BJ (cell line): Measurements from ENCODE around the gene NFKBIA. TPM values are rescaled to one million over a fixed set of nuclear protein-coding genes. Genes with fewer than 3 reads are reported as not detected.
"Not testable (repeated sequence)": the region's sequence is repeated elsewhere in the genome, so short reads cannot be mapped to it uniquely, and the experiment has no call there.

Source experiments
- CTCF ChIA-PET: fragments of 350-600 bp; formaldehyde crosslinking; extraction: SDS; loops from one replicate; lab custom pipeline; 2021; ENCODE audit warnings: antibody characterized with exemption, inconsistent platforms; lab: Yijun Ruan, JAX
- POLR2A ChIA-PET: fragments of 300-600 bp; sonication (Branson Sonifier 250); formaldehyde crosslinking; extraction: SDS; loops from one replicate; lab custom pipeline; 2021; ENCODE audit warnings: antibody characterized with exemption; lab: Charles Lee
- DNase-seq: peaks from one replicate; pipeline ENCODE4 v3.0.0-alpha.2; 2011; ENCODE audit warnings: low read depth
- H3K27me3 ChIP-seq: 2 replicates; pipeline ENCODE4 v1.6.0; 2011; ENCODE audit warnings: low read length; ENCODE audit not compliant: control insufficient read depth, insufficient read depth
- H3K36me3 ChIP-seq: 2 replicates; pipeline ENCODE4 v1.5.1; 2011; ENCODE audit warnings: low read length; ENCODE audit not compliant: control insufficient read depth, insufficient read depth
- H3K4me3 ChIP-seq: 2 replicates; pipeline ENCODE4 v1.5.1; 2011; ENCODE audit warnings: low read depth, mild to moderate bottlenecking, control low read depth, low read length
- CTCF ChIP-seq: IDR thresholded peaks from 2 replicates; pipeline ENCODE4 v1.5.1; 2011; ENCODE audit warnings: low read depth, mild to moderate bottlenecking, control low read depth, inconsistent platforms, low read length, moderate library complexity; ENCODE audit not compliant: insufficient read depth
- polyA plus RNA-seq: library from polyadenylated mRNA; depleted of rRNA; stranded (reverse); fragments of >200 nt; gene quantifications from 2 replicates; pipeline ENCODE4 v1.2.3, GENCODE V29; 2011

The NFKBIA gene
- polyA plus RNA-seq, 1 experiment: 73.2 TPM

- TF ChIP-seq CTCF: no peak
- no peak overlapping the region for H3K4me3 ChIP-seq
- H3K36me3 ChIP-seq: no peaks in the 10 kb centered on the region
- ChIA-PET CTCF (interaction anchor here (0.6 to 2.6 kb wide), 6 partner anchors 9 to 674 kb away, joined by 3 to 15 read pairs (median 4); no protein-coding TSS in a partner anchor), POLR2A (interaction anchor here (0.7 to 1.4 kb wide), 2 partner anchors 19 to 20 kb away, joined by 4 to 5 read pairs; partner anchors contain the start of gene NFKBIA)
- DNase-seq: peak; percentile 86
- no peaks in the 10 kb centered on the region for H3K27me3 ChIP-seq
Measured at GRCh38 chr14:35385042-35385839, 19.3 kb downstream of the NFKBIA start.

GRCh38 chr14:35384455-35385041 is 20.0 kb downstream of the NFKBIA start:
- Histone ChIP-seq H3K4me3 (no peak overlapping the region), H3K36me3 (no peaks in the 10 kb centered on the region), H3K27me3 (no peaks in the 10 kb centered on the region)
- CTCF ChIA-PET: interaction anchor here (0.9 to 2.6 kb wide), 5 partner anchors 9 to 674 kb away, joined by 3 to 15 read pairs (median 4); no protein-coding TSS in a partner anchor
- POLR2A ChIA-PET: interaction anchor here (1.4 kb wide), 1 partner anchor 20 kb away, joined by 5 read pairs; the partner anchor contains the start of gene NFKBIA
- DNase-seq: peak; percentile 84
- TF ChIP-seq CTCF: peak; percentile 31; the same call in 1 of the 2 replicates

GRCh38 chr14:35383569-35384454 is 20.7 kb downstream of the NFKBIA start:
- Histone ChIP-seq H3K4me3 (no peak overlapping the region), H3K27me3 (no peaks in the 10 kb centered on the region), H3K36me3 (no peaks in the 10 kb centered on the region)
- no peak for DNase-seq
- ChIA-PET CTCF (interaction anchor here (0.9 to 2.6 kb wide), 4 partner anchors 9 to 673 kb away, joined by 3 to 15 read pairs (median 6); no protein-coding TSS in a partner anchor), POLR2A (interaction anchor here (1.4 kb wide), 1 partner anchor 20 kb away, joined by 5 read pairs; the partner anchor contains the start of gene NFKBIA)
- no peak for TF ChIP-seq CTCF

GRCh38 chr14:35380794-35381193 is 23.8 kb downstream of the NFKBIA start:
- ChIA-PET CTCF (interaction anchor here (1.5 kb wide), 1 partner anchor 166 kb away, joined by 3 read pairs; no protein-coding TSS in a partner anchor), POLR2A (no interaction called here)
- no peaks in the 10 kb centered on the region for H3K36me3 ChIP-seq
- H3K27me3 ChIP-seq: no peaks in the 10 kb centered on the region
- no peak for TF ChIP-seq CTCF
- no peak overlapping the region for H3K4me3 ChIP-seq
- DNase-seq: no peak

- CTCF ChIA-PET: interaction anchor here (1.0 kb wide), 1 partner anchor 164 kb away, joined by 3 read pairs; no protein-coding TSS in a partner anchor
- H3K27me3 ChIP-seq, H3K4me3 ChIP-seq, DNase-seq, H3K36me3 ChIP-seq: not testable (repeated sequence)
- POLR2A ChIA-PET: interaction anchor here (0.6 kb wide), 1 partner anchor 20 kb away, joined by 5 read pairs; no protein-coding TSS in a partner anchor
Measured at GRCh38 chr14:35379234-35379933, 25.2 kb downstream of the NFKBIA start.
